Measurements from ENCODE around the gene CEP112. TPM values are rescaled to one million over a fixed set of nuclear protein-coding genes. Genes with fewer than 3 reads are reported as not detected.

CEP112 gene
- total and polyA plus RNA-seq, 2 of the 8 experiments (the other 6 are each of a cell fraction or from before 2014, with no cell fraction given), result 0.62 to 3.1 TPM

DNA sequence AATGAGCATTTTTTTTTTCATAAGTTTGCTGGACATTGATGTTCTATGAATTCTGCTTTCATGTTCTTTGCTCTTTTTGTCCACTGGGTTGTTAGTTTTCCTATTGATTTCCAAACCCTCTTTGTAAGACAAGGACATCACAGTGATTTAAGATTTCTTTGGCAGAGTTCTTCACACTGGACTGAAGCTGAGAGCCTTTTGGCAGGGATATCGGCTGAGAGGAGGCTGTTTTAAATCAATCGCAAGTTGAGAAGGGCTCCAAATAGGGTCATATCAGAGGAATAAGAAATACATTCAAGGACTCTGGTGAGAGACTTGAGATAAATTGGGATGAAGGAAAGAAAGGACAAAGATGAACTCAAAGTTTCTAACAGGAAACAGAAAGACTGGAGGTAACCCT is 464.7 kb downstream of the CEP112 start:
- Histone ChIP-seq H4K20me1 (replicated peaks in 1 of 2; ENCODE audit: control insufficient read depth in 1 of 2, insufficient read depth in 2 of 2, low read length in 2 of 2) (no peaks in the 10 kb centered on the region), H4K91ac (replicated peaks; ENCODE audit: insufficient read length, low read length) (no peak overlapping the region), H2BK5ac (ENCODE audit: low read depth, low read length) (no peak overlapping the region), H2BK120ac (replicated peaks; ENCODE audit: low read depth, low read length) (no peak overlapping the region), H3K23me2 (ENCODE audit: low read depth, low read length) (no peaks in the 10 kb centered on the region), H3K9ac (replicated peaks in 1 of 4; ENCODE audit: extremely low read depth in 1 of 4, low read depth in 3 of 4, low read length in 3 of 4) (no peak overlapping the region), H3K4me1 (replicated peaks in 1 of 4; ENCODE audit: control insufficient read depth in 3 of 4, insufficient read depth in 4 of 4, low read length in 3 of 4) (no peaks in the 10 kb centered on the region), H3K27me3 (replicated peaks in 1 of 4; ENCODE audit: control insufficient read depth in 3 of 4, extremely low read depth in 1 of 4, insufficient read depth in 3 of 4, low read length in 3 of 4) (no peaks in the 10 kb centered on the region), H3K56ac (replicated peaks; ENCODE audit: insufficient read length, low read depth, low read length) (no peak overlapping the region), H3K4me3 (ENCODE audit: extremely low read depth in 1 of 4, insufficient read depth in 2 of 4, low read depth in 3 of 4, low read length in 4 of 4) (no peak overlapping the region), H3K23ac (ENCODE audit: insufficient read length) (no peak overlapping the region), H3K79me2 (ENCODE audit: control insufficient read depth in 1 of 2, insufficient read depth in 2 of 2, low read length in 2 of 2) (no peaks in the 10 kb centered on the region), H2AFZ (ENCODE audit: low read length) (no peak overlapping the region), H4K5ac (ENCODE audit: insufficient read length, low read depth, low read length) (no peak overlapping the region), H3K18ac (ENCODE audit: extremely low read depth, low read length) (no peak overlapping the region), H4K8ac (ENCODE audit: extremely low read depth, insufficient read depth, low read length) (no peak overlapping the region), H2BK15ac (ENCODE audit: low read length) (no peak overlapping the region), H3K4ac (replicated peaks; ENCODE audit: insufficient read length, low read depth, low read length) (no peak overlapping the region), H3K79me1 (ENCODE audit: low read depth, low read length) (no peaks in the 10 kb centered on the region), H3K27ac (ENCODE audit: low read depth, low read length) (no peak overlapping the region), H3K4me2 (ENCODE audit: insufficient read depth in 1 of 2, low read depth in 2 of 2, low read length in 2 of 2) (no peak overlapping the region), H3K36me3 (ENCODE audit: control insufficient read depth in 2 of 4, insufficient read depth in 4 of 4, low read length in 3 of 4) (no peaks in the 10 kb centered on the region), H2AK5ac (ENCODE audit: low read depth, low read length) (no peak overlapping the region), H3K14ac (ENCODE audit: insufficient read length) (no peak overlapping the region), H2BK12ac (ENCODE audit: low read depth, low read length) (no peak overlapping the region), H2BK20ac (ENCODE audit: low read length) (no peak overlapping the region), H3K9me3 (ENCODE audit: insufficient read depth in 2 of 2, low read depth in 1 of 2, low read length in 1 of 2) (no peaks in the 10 kb centered on the region)
- WGBS, 2 experiments (ENCODE audit: extremely low coverage in 1 of 2, insufficient coverage in 1 of 2, insufficient read length in 1 of 2, insufficient replicate concordance in 2 of 2, low coverage in 1 of 2, low lambda C conversion rate in 2 of 2, missing lambda C conversion rate in 1 of 2), result 92% methylated on average over 2 of the region's 2 CpGs; no CpG with 5 or more reads in 1 of the 2 experiments
- DNase-seq (ENCODE audit: low read depth in 1 of 2, low spot score in 2 of 2), result no peak
- ChIA-PET POLR2A (ENCODE audit: partially characterized antibody) (no interaction called here), CTCF (ENCODE audit: partially characterized antibody) (interaction anchor here (0.9 to 1.1 kb wide), 2 partner anchors 68 to 260 kb away, joined by 3 read pairs; no protein-coding TSS in a partner anchor)
- FAIRE-seq, result no peak
- TF ChIP-seq POLR2AphosphoS5 (IDR thresholded peaks at IDR 0.05; ENCODE audit: low read depth, low read length), result no peak
- no peak for TF ChIP-seq SIX5 (IDR thresholded peaks at IDR 0.05; ENCODE audit: low read depth, low read length)

Data from H1 (cell line).